HL-60/S4 (cell line): Measurements from ENCODE around the gene DPAGT1.

Experiments used
- in situ Hi-C: fragments of 300-500 bp; cut with MboI; formaldehyde crosslinking; loops from 2 replicates; pipeline ENCODE4 v1.14.3; 2022; ENCODE audit warnings: low sequenced_read_pairs

The DPAGT1 gene

GRCh38 chr11:119094816-119095065 lies 6.9 kb downstream of the DPAGT1 start:
- in situ Hi-C loops, result no loop called here

- in situ Hi-C loops, result no loop called here
These were observed 7.5 kb downstream of the DPAGT1 start for GRCh38 chr11:119093942-119094815.

GRCh38 chr11:119092880-119093842 lies 8.5 kb downstream of the DPAGT1 start:
- in situ Hi-C loops, result no loop called here

GRCh38 chr11:119091966-119092879 lies 9.4 kb downstream of the DPAGT1 start:
- in situ Hi-C loops, result no loop called here

GRCh38 chr11:119091178-119091577 lies 10.5 kb downstream of the DPAGT1 start:
- in situ Hi-C loops, result no loop called here

GRCh38 chr11:119089319-119089718 lies 12.3 kb downstream of the DPAGT1 start:
- in situ Hi-C loops, result no loop called here

- in situ Hi-C loops, result no loop called here
These were observed 13.2 kb downstream of the DPAGT1 start for GRCh38 chr11:119088406-119088805.

- in situ Hi-C loops, result no loop called here
These were observed 13.9 kb downstream of the DPAGT1 start for GRCh38 chr11:119087747-119088241.

- in situ Hi-C loops, result no loop called here
These were observed 14.5 kb downstream of the DPAGT1 start for GRCh38 chr11:119087123-119087522.

- in situ Hi-C loops, result no loop called here
These were observed 16.2 kb downstream of the DPAGT1 start for GRCh38 chr11:119085437-119085847.

GRCh38 chr11:119084663-119085436 lies 16.8 kb downstream of the DPAGT1 start, which contains the start of gene HMBS:
Gene HMBS (plus strand): TSS chr11:119084881. CDS start chr11:119085034, 153 bp downstream.
- in situ Hi-C loops, result no loop called here

GRCh38 chr11:119081682-119082260 lies 19.9 kb downstream of the DPAGT1 start:
- in situ Hi-C loops, result no loop called here

GRCh38 chr11:119078675-119079420 lies 22.8 kb downstream of the DPAGT1 start:
- in situ Hi-C loops, result no loop called here

- in situ Hi-C loops, result no loop called here
These were observed 23.8 kb downstream of the DPAGT1 start for GRCh38 chr11:119077839-119078238.

GRCh38 chr11:119067371-119068222 lies 34.1 kb downstream of the DPAGT1 start, which contains the start of gene VPS11:
Gene VPS11 (plus strand): TSS chr11:119067818. CDS start chr11:119067824, 6 bp downstream.
- in situ Hi-C loops, result no loop called here

- in situ Hi-C loops, result no loop called here
These were observed 36.3 kb downstream of the DPAGT1 start for GRCh38 chr11:119065369-119065768.

GRCh38 chr11:119062779-119063178 lies 38.9 kb downstream of the DPAGT1 start:
- in situ Hi-C loops, result no loop called here

GRCh38 chr11:119061256-119061655 lies 40.4 kb downstream of the DPAGT1 start:
- in situ Hi-C loops, result no loop called here
